ENCODE data around the gene CCHCR1.

- no peak for TF ChIP-seq SP1 (IDR thresholded peaks at IDR 0.05)
- no peak for TF ChIP-seq FOXK2 (IDR thresholded peaks at IDR 0.05)
- TF ChIP-seq TARDBP (IDR thresholded peaks at IDR 0.05) = no peak
- no peak for TF ChIP-seq SUZ12 (IDR thresholded peaks at IDR 0.05)
- no peak for TF ChIP-seq LEF1 (IDR thresholded peaks at IDR 0.05; ENCODE audit: borderline replicate concordance)
- TF ChIP-seq BHLHE40 (IDR thresholded peaks at IDR 0.05; ENCODE audit: borderline replicate concordance) = no peak
- no peak for TF ChIP-seq FOXA1 (IDR thresholded peaks at IDR 0.05)
- no peak for TF ChIP-seq NFRKB (IDR thresholded peaks at IDR 0.05)
- no peak for TF ChIP-seq HDGF (IDR thresholded peaks at IDR 0.05; ENCODE audit: borderline replicate concordance)
- no peak for TF ChIP-seq FOXM1 (IDR thresholded peaks at IDR 0.05; ENCODE audit: borderline replicate concordance)
- TF ChIP-seq L3MBTL2 (conservative IDR thresholded peaks at IDR 0.05) = no peak
- no peak for TF ChIP-seq ARNT (IDR thresholded peaks at IDR 0.05)
Measured at GRCh38 chr6:31114541-31114878, 43.1 kb downstream of the CCHCR1 start, which contains the start of gene PSORS1C1.

Measured in HEK293T (cell line).